D341Med (cell line): Measurements from ENCODE around the gene PAX4.
"Not testable (repeated sequence)": the region's sequence is repeated elsewhere in the genome, so short reads cannot be mapped to it uniquely, and the experiment has no call there.

Experiments
- DNase-seq: peaks from one replicate; pipeline ENCODE4 v3.0.0; 2012; ENCODE audit warnings: low spot score

The PAX4 gene

GRCh38 chr7:127585044-127585953, 32.6 kb downstream of the PAX4 start, which contains the start of gene GCC1:
TSS of gene GCC1 (minus strand) at chr7:127585596. CDS start at chr7:127585182, 414 bp downstream.
- DNase-seq: peak; percentile 96

DNA sequence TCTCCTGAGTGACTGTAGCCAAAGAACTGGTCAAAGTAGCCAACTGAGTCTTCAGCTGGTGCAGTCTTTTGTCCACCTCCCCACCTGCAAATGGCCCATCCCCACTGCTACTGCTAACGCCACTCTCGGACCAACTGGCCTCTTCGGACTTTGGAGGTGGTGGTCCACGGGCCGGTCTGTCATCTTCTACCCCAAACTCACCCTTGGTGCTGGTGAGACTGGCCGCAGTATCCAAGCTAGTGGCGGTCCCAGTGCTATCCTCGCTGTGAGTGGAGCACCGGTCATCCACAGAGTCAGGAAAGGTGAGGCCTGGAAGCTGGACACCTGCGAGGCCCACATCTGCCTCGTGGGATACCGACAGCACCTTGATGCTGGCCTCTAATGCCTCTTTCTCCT, 33.3 kb downstream of the PAX4 start:
- DNase-seq: no peak

DNA sequence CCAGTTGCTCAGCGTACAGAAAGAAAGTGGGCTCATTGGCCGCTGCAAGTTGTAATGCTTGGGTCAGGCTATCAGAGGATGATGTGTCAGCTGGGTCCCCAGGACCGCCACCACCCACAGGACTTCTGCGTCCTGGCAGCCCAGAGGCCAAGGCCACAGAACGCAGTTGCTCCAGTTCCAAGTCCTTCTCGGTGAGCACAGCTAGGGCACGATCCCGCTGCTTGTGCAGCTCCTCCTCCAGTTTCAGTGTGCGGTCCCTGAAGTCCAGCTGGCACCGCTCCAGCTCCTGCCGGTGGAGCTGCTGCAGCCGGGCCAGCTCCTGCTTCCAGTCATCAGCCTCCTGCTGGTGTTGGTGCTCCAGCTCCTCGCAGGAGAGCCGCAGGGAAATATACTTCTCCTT, 35.6 kb downstream of the PAX4 start:
- DNase-seq: no peak

DNA sequence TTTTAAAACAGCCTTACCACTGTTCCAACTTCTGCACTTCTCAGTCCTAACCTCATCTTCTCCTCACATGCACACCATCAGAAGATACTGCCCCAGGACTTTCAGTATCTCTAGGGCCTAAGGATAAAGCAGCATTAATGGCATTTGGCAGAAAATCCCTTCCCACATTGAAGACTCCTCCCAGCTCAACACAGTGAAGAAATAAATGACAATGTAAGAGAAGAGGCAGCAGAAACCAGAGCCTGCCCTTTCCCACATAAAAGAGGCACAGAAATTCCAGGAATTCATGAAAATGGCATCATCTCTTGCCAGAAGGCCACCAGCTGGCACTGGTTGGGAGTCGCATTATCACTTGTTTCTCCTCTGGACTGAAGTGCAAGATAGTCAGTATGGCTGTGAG, 36.2 kb downstream of the PAX4 start:
- no peak for DNase-seq

GRCh38 chr7:127580612-127581011, 37.3 kb downstream of the PAX4 start:
- DNase-seq: no peak

GRCh38 chr7:127578711-127579275, 39.1 kb downstream of the PAX4 start:
- DNase-seq: no peak

GRCh38 chr7:127578036-127578684, 39.8 kb downstream of the PAX4 start:
- DNase-seq: no peak

- no peak for DNase-seq
Observed at GRCh38 chr7:127571741-127572505, 46.0 kb downstream of the PAX4 start.

GRCh38 chr7:127568034-127568433, 49.9 kb downstream of the PAX4 start:
- DNase-seq: not testable (repeated sequence)

DNA sequence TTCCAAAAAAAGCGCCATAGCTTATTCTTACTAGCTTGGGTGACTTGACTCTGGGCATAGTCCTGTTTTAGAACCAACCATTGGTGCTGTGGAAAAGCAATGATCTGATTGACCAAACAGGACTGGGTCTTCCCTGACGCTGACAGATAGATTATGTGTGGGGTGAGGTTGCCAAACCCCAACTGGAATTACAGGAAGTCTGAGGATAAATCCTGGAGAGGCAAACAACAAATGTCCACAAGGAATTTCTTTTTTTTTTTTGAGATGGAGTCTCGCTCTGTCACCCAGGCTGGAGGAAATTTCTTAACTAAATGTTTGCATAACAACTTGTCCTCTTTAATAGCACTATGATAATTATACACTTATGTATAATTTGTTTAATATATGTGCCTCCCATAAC, 51.7 kb downstream of the PAX4 start:
- DNase-seq: no peak
